Hematopoietic multipotent progenitor cell treated with erythropoietin and hydrocortisone succinate and interleukin-3 and kit ligand, for 17 days (in vitro differentiated cells): ENCODE data around the gene LDB3.

ENCODE experiments used
- DNase-seq: peaks from one replicate; pipeline ENCODE4 v3.0.0-alpha.2; 2015; ENCODE audit warnings: low spot score

LDB3 gene

GRCh38 chr10:86768412-86769062 is 100.2 kb downstream of the LDB3 start:
- no peak for DNase-seq

GRCh38 chr10:86769991-86770390 is 101.7 kb downstream of the LDB3 start:
- no peak for DNase-seq

- no peak for DNase-seq
Observed at GRCh38 chr10:86770412-86770960, 102.2 kb downstream of the LDB3 start.

- no peak for DNase-seq
Observed at GRCh38 chr10:86773498-86773897, 105.2 kb downstream of the LDB3 start.

- no peak for DNase-seq
Observed at GRCh38 chr10:86775056-86775869, 107.0 kb downstream of the LDB3 start.

GRCh38 chr10:86775870-86776180 is 107.5 kb downstream of the LDB3 start:
- DNase-seq, result no peak

- DNase-seq, result no peak
Observed at GRCh38 chr10:86779220-86780017, 111.1 kb downstream of the LDB3 start.

- no peak for DNase-seq
Observed at GRCh38 chr10:86782701-86783418, 114.5 kb downstream of the LDB3 start.

GRCh38 chr10:86785037-86785436 is 116.7 kb downstream of the LDB3 start:
- DNase-seq, result no peak
